K562 (cell line): ENCODE data around the gene FMNL2. TPM values are rescaled to one million over a fixed set of nuclear protein-coding genes. Genes with fewer than 3 reads are reported as not detected.

Experiments used
- ATAC-seq: fragments of 200-7000 bp; cut with Tn5 transposase; 3 replicates; pipeline ENCODE4 v1.9.1; 2020; ENCODE audit warnings: moderate library complexity
- BruUV-seq: library from RNA; stranded (reverse); fragments of 400-500 nt; replicated peaks from 2 replicates; lab custom pipeline; 2021; lab: Mats Ljungman, UMichigan
- CTCF ChIA-PET: fragments of 300-600 bp; formaldehyde crosslinking; extraction: SDS; loops from one replicate; lab custom pipeline; 2021; ENCODE audit warnings: low intra/inter-chr PET ratio; lab: Yijun Ruan, JAX
- POLR2A ChIA-PET: fragments of 300-600, 350-650 bp; sonication (Branson Sonifier 250); formaldehyde crosslinking; extraction: SDS; loops from one replicate; lab custom pipeline; 2021; ENCODE audit warnings: antibody characterized with exemption, inconsistent platforms; lab: Yijun Ruan, JAX
- DNase-seq, 4 experiments: peaks; one replicate each; pipeline versions ENCODE4 v3.0.0 to v3.0.0-alpha.2; 2011 to 2018; ENCODE audit warnings: low spot score in 3 of 4, mixed read lengths in 3 of 4; ENCODE audit errors: extremely low read depth in 1 of 4
- FAIRE-seq: peaks from 2 replicates; lab custom pipeline; 2011; peaks lifted over from hg19 to GRCh38; lab: Jason Lieb, UNC
- H2AFZ ChIP-seq: 2 replicates; pipeline ENCODE4 v1.6.0; 2011; ENCODE audit warnings: low read depth, low read length, control low read depth, inconsistent platforms
- H3K27ac ChIP-seq: fragments of 200-600 bp; 3 replicates; pipeline ENCODE4 v1.8.0; 2011; ENCODE audit warnings: low read depth, mild to moderate bottlenecking, control low read depth, inconsistent platforms, low read length, moderate library complexity, mixed read lengths; ENCODE audit errors: extremely low read depth
- H3K27me3 ChIP-seq, 2 experiments: fragments of 300-600 bp in 1 of 2; 2 replicates in 1 of 2; 3 replicates in 1 of 2; pipeline versions ENCODE4 v1.6.0 to v1.8.0; 2011; ENCODE audit warnings: inconsistent platforms in 2 of 2, low read length in 2 of 2, mild to moderate bottlenecking in 1 of 2, mixed read lengths in 1 of 2, moderate library complexity in 1 of 2; ENCODE audit not compliant: control insufficient read depth in 2 of 2, insufficient read depth in 2 of 2
- H3K36me3 ChIP-seq: fragments of 300-600 bp; 3 replicates; pipeline ENCODE4 v1.8.0; 2011; ENCODE audit warnings: mild to moderate bottlenecking, low read length, inconsistent platforms; ENCODE audit not compliant: control insufficient read depth, insufficient read depth
- H3K4me1 ChIP-seq, 2 experiments: fragments of 200-600 bp in 1 of 2; replicated peaks in 1 of 2; 2 replicates in 1 of 2; 3 replicates in 1 of 2; pipeline versions ENCODE4 v1.5.1 to v1.8.0; 2011; ENCODE audit warnings: inconsistent platforms in 2 of 2, low read length in 2 of 2, mild to moderate bottlenecking in 1 of 2, mixed read lengths in 1 of 2, moderate library complexity in 1 of 2; ENCODE audit not compliant: control insufficient read depth in 2 of 2, insufficient read depth in 2 of 2
- H3K4me2 ChIP-seq: 2 replicates; pipeline ENCODE4 v1.6.1; 2011; ENCODE audit warnings: low read length, control low read depth, inconsistent platforms, mixed read lengths; ENCODE audit not compliant: insufficient read depth
- H3K4me3 ChIP-seq: fragments of 200-600 bp; sonication (generic), shearing (Covaris generic); 2 replicates; pipeline ENCODE4 v1.5.1; 2016; ENCODE audit warnings: control low read depth, inconsistent platforms
- H3K79me2 ChIP-seq: fragments of 200-600 bp; 3 replicates; pipeline ENCODE4 v1.8.0; 2011; ENCODE audit warnings: low read length, inconsistent platforms; ENCODE audit not compliant: control insufficient read depth, insufficient read depth
- H3K9ac ChIP-seq, 2 experiments: 2 replicates each; pipeline versions ENCODE4 v1.6.0 to v1.6.1; 2011; ENCODE audit warnings: low read depth in 2 of 2, low read length in 2 of 2, control low read depth in 1 of 2, inconsistent platforms in 1 of 2, mild to moderate bottlenecking in 1 of 2, mixed read lengths in 1 of 2; ENCODE audit not compliant: insufficient read depth in 1 of 2
- H3K9me1 ChIP-seq: one replicate; pipeline ENCODE4 v1.6.0; 2011; ENCODE audit warnings: inconsistent platforms, mild to moderate bottlenecking, low read length, moderate library complexity; ENCODE audit not compliant: control insufficient read depth, insufficient read depth
- H3K9me3 ChIP-seq: replicated peaks from 2 replicates; pipeline ENCODE4 v1.5.1; 2011; ENCODE audit warnings: low read depth, low read length, inconsistent platforms; ENCODE audit not compliant: control insufficient read depth, insufficient read depth
- H4K20me1 ChIP-seq: replicated peaks from 2 replicates; pipeline ENCODE4 v1.6.1; 2011; ENCODE audit warnings: low read length, inconsistent platforms, mixed read lengths; ENCODE audit not compliant: control insufficient read depth, insufficient read depth
- LCOR ChIP-seq: sonication (generic); formaldehyde crosslinking; IDR thresholded peaks from 2 replicates; pipeline ENCODE4 v1.8.0; 2022; ENCODE audit warnings: mild to moderate bottlenecking, missing genetic modification reagents
- MTA2 ChIP-seq: fragments of 450-650 bp; IDR thresholded peaks from 2 replicates; pipeline ENCODE4 v1.6.1; 2016; ENCODE audit warnings: low read depth
- MYC ChIP-seq, 2 experiments: fragments of 250-450 bp in 1 of 2; sonication (Bioruptor Pico) in 1 of 2; IDR thresholded peaks; 2 replicates each; pipeline versions ENCODE4 v1.5.1 to v1.6.1; 2012 to 2021; ENCODE audit warnings: low read depth in 2 of 2, borderline replicate concordance in 1 of 2, improper control_type of control experiment in 1 of 2, low read length in 1 of 2, mild to moderate bottlenecking in 1 of 2, moderate library complexity in 1 of 2
- NCOA6 ChIP-seq: fragments of 450-650 bp; IDR thresholded peaks from 2 replicates; pipeline ENCODE4 v1.6.1; 2017; ENCODE audit warnings: mild to moderate bottlenecking
- SETDB1 ChIP-seq: IDR thresholded peaks from one replicate; pipeline ENCODE4 v1.6.1; 2012; ENCODE audit warnings: low read length, control low read depth, inconsistent platforms
- ZNF407 ChIP-seq: fragments of 450-650 bp; IDR thresholded peaks from 2 replicates; pipeline ENCODE4 v1.6.1; 2016; ENCODE audit warnings: low read depth
- ZNF444 ChIP-seq: fragments of 250-450 bp; sonication (Bioruptor Pico); IDR thresholded peaks from 2 replicates; pipeline ENCODE4 v1.4.0; 2020; ENCODE audit warnings: mild to moderate bottlenecking, moderate library complexity
- ZNF584 ChIP-seq: fragments of 200-800 bp; sonication (Bioruptor generic); IDR thresholded peaks from 2 replicates; pipeline ENCODE4 v1.6.1; 2016; ENCODE audit warnings: low read depth, mild to moderate bottlenecking, missing genetic modification characterization, missing compliant biosample characterization
- ZNF586 ChIP-seq: fragments of 450-650 bp; formaldehyde crosslinking; conservative IDR thresholded peaks from 2 replicates; pipeline ENCODE4 v1.4.0; 2020; ENCODE audit warnings: mild to moderate bottlenecking, moderate library complexity
- WGBS: fragments of 100-300 bp; shearing (Covaris generic); methylation state at CpG from one replicate; pipeline ENCODE4 v1.1.6; 2016; ENCODE audit warnings: low coverage, mixed read lengths; ENCODE audit not compliant: insufficient coverage; ENCODE audit errors: missing lambda C conversion rate; 5-methylcytosine and 5-hydroxymethylcytosine counted together
- in situ Hi-C: fragments of 300-500 bp; cut with MboI; formaldehyde crosslinking; loops from 4 replicates; pipeline ENCODE4 v1.15.0; 2018; ENCODE audit warnings: inconsistent platforms, mixed read lengths
- intact Hi-C: fragments of 100-400 bp; cut with micrococcal nuclease; formaldehyde crosslinking; loops from 2 replicates; pipeline ENCODE4 v1.14.2; 2022
- polyA plus RNA-seq, 8 experiments: library from polyadenylated mRNA; depleted of rRNA in 4 of 8; stranded (reverse) in 5 of 8; unstranded in 3 of 8; fragments of >200 nt; fragmentation: Nextera tagmentation in 2 of 8; fragmentation: Illumina TruSeq in 1 of 8; extraction: Ambion mirVana in 2 of 8; extraction: Trizol in 1 of 8; gene quantifications; 2 replicates each; pipeline versions ENCODE4 v1.2.1 to v1.2.3, GENCODE V29; 2011 to 2014; ENCODE audit warnings: inconsistent platforms in 1 of 8, missing spikeins in 1 of 8
- total RNA-seq, 7 experiments: library from RNA; depleted of rRNA in 6 of 7; stranded (reverse); fragments of >200 nt in 6 of 7; fragmentation: Illumina TruSeq in 2 of 7; extraction: Trizol in 2 of 7; gene quantifications; 2 replicates each; pipeline versions ENCODE4 v1.2.1 to v1.2.3, GENCODE V29; 2011 to 2021; ENCODE audit warnings: low replicate concordance in 1 of 7

Gene FMNL2
- total and polyA plus RNA-seq, 9 of the 15 experiments (the other 6 are each of a cell fraction or from before 2014, with no cell fraction given) = 0.15 to 0.49 (median 0.24) TPM; not detected in 1

- H3K27ac ChIP-seq = no peak overlapping the region
- POLR2A ChIA-PET = no interaction called here
- H3K27me3 ChIP-seq = peaks cover 3 to 16% of the 10 kb centered on the region in 2 experiments; a peak in 3 of 5 replicates
- H4K20me1 ChIP-seq = no peaks in the 10 kb centered on the region
- BruUV-seq = no TSS peak
- no peak for FAIRE-seq
- H3K9me1 ChIP-seq = no peaks in the 10 kb centered on the region
- 0% methylated on average over 1 of the region's 1 CpG for WGBS
- no peaks in the 10 kb centered on the region for H3K79me2 ChIP-seq
- no peak overlapping the region for H3K4me2 ChIP-seq
- DNase-seq = no peak
- TF ChIP-seq NCOA6 (no peak), MYC (IDR thresholded peaks at IDR 0.05; ENCODE audit: low read depth, low read length) (no peak), MYC (CRISPR knock-in tag; IDR thresholded peaks at IDR 0.05; ENCODE audit: borderline replicate concordance, low read depth) (no peak)
- TF ChIP-seq, all 486 proteins: peak for 0
- in situ Hi-C loops = no loop called here
- H3K36me3 ChIP-seq = no peaks in the 10 kb centered on the region
- H3K9ac ChIP-seq = no peak overlapping the region
- H2AFZ ChIP-seq = no peak overlapping the region
- no peaks in the 10 kb centered on the region for H3K4me1 ChIP-seq
- H3K9me3 ChIP-seq = no peaks in the 10 kb centered on the region
- no peak for ATAC-seq
- no peak overlapping the region for H3K4me3 ChIP-seq
- CTCF ChIA-PET = no interaction called here
- intact Hi-C loops = no loop called here
Observed at GRCh38 chr2:152446213-152446612, 111.2 kb downstream of the FMNL2 start.

GRCh38 chr2:152447897-152448296 is 112.9 kb downstream of the FMNL2 start:
- Histone ChIP-seq H2AFZ (no peak overlapping the region), H3K27me3 (peaks cover 4 to 26% of the 10 kb centered on the region in 2 experiments; a peak in 3 of 5 replicates), H3K9ac (no peak overlapping the region), H3K9me3 (no peaks in the 10 kb centered on the region), H3K9me1 (no peaks in the 10 kb centered on the region), H4K20me1 (no peaks in the 10 kb centered on the region), H3K27ac (no peak overlapping the region), H3K4me2 (no peak overlapping the region), H3K79me2 (no peaks in the 10 kb centered on the region), H3K4me3 (no peak overlapping the region), H3K4me1 (no peaks in the 10 kb centered on the region), H3K36me3 (no peaks in the 10 kb centered on the region)
- no TSS peak for BruUV-seq
- WGBS = 5% methylated on average over 1 of the region's 1 CpG
- POLR2A ChIA-PET = no interaction called here
- CTCF ChIA-PET = no interaction called here
- in situ Hi-C loops (no loop called here), intact Hi-C loops (no loop called here)
- no peak for ATAC-seq
- no peak for DNase-seq
- FAIRE-seq = no peak
- TF ChIP-seq LCOR (CRISPR knock-in tag) (no peak), ZNF584 (CRISPR knock-in tag) (no peak), ZNF407 (no peak), ZNF586 (CRISPR knock-in tag) (no peak), ZNF444 (CRISPR knock-in tag) (no peak), SETDB1 (no peak), MTA2 (no peak)
